ENCODE data around the gene LRCH1.

DNA sequence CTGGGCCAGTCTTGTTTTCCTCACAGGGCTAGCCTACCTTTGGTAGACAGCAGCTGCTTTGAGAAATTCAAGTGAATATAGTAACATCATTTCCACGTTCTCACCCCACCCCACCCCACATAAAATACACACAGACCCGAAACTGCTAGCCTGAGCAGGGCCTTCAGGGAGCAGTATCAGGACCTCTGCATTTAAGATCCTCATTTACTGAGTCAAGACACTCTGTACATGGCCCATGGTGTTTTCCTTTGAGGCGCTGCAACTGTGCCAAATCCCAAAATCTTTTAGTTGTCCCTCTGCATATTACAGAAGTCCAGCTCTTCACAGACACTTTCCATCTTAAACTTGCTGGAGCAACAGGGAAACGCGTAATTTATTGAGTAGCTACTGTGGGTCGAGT, 200.9 kb downstream of the LRCH1 start:
- TF ChIP-seq, protein P1, sequence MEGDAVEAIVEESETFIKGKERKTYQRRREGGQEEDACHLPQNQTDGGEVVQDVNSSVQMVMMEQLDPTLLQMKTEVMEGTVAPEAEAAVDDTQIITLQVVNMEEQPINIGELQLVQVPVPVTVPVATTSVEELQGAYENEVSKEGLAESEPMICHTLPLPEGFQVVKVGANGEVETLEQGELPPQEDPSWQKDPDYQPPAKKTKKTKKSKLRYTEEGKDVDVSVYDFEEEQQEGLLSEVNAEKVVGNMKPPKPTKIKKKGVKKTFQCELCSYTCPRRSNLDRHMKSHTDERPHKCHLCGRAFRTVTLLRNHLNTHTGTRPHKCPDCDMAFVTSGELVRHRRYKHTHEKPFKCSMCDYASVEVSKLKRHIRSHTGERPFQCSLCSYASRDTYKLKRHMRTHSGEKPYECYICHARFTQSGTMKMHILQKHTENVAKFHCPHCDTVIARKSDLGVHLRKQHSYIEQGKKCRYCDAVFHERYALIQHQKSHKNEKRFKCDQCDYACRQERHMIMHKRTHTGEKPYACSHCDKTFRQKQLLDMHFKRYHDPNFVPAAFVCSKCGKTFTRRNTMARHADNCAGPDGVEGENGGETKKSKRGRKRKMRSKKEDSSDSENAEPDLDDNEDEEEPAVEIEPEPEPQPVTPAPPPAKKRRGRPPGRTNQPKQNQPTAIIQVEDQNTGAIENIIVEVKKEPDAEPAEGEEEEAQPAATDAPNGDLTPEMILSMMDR (conservative IDR thresholded peaks at IDR 0.05): no peak
- no peak for TF ChIP-seq EZH2 (IDR thresholded peaks at IDR 0.05; ENCODE audit: low read depth)

All from PC-9 (cell line).